NCI-H1694 treated with DMSO at 0.1 percent for 48 hours (cell line): ENCODE data around the gene WIPF3.
A peak's percentile ranks its signal among the peaks of the same experiment; 100 is the strongest.
"Not testable (repeated sequence)": the region's sequence is repeated elsewhere in the genome, so short reads cannot be mapped to it uniquely, and the experiment has no call there.

Experiments
- DNase-seq: peaks from one replicate; lab custom pipeline; 2025; lab: John Stamatoyannopoulos, UW

WIPF3 gene

DNA sequence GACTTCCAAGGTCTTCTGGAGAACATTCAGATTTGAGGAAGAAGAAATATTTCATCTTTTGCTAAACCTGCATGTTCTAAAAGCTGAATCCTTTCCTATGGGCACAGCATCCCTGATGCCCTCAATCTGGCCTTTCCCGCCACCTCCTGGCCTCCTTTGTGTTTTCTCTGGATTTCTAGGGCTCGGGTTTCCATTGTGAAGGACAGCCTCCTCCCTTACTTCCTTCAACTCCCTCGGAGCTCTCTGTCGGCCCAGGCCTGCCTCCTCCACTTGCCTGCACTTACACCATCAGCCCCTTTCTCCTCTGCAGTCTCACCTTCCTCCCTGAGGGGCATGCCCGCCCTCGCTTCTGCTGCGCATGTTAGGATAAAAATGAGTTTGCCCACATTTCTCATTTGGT, 75.4 kb downstream of the WIPF3 start:
- no peak for DNase-seq

DNA sequence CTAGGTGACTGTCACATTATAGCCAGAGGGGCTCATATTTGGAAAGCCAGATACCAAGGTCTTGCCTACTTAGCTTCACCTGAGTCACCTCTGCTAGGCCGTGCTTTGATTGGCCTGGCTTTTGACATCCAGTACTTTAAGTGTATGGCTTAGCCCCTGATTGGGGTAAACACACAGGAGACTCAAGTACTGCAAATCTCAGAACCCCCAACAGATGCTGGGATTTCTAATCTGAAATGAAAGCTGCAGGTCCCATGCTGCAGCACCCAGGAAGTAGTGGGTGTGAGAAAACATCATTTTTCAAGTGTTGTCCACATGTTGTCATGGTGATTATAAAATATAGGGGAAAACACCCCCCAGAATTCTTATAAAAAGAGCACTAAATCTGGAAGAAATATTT, 76.2 kb downstream of the WIPF3 start:
- DNase-seq, result no peak

DNA sequence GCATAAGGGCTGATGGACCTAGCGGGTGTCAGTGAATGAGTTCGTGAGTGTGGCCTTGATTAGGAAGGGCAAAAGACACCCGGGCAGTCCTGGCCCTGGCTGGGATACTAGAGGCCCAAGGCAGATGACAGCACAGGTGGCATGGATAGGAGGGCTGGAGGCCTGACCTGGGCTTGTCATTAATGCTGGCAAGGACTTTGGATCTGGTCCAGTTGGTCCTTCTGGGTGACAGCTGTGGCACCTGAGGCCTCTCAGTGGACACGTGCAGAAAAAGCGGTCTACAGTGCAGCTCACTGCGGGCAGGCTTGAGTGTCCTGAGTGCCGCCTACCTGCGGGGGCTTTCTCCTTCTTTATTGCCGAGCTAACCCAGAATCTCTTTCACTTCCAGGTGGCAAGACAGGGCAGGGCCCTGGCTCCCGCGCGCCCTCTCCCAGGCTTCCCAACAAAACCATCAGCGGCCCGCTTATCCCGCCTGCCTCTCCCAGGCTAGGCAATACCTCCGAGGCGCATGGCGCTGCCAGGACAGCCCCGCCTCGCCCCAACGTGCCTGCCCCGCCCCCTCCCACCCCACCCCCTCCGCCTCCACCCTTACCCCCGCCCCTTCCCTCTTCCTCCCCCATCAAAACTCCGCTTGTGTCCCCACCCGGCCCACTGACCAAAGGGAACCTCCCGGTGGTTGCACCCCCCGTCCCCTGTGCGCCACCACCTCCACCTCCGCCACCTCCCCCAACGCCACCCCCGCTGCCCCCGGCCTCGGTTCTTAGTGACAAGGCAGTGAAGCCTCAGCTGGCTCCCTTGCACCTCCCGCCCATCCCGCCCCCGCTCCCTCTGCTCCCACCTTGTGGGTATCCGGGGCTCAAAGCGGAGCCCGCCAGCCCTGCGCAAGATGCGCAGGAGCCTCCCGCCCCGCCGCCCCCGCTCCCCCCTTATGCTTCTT, 77.4 kb downstream of the WIPF3 start:
- no peak for DNase-seq

DNA sequence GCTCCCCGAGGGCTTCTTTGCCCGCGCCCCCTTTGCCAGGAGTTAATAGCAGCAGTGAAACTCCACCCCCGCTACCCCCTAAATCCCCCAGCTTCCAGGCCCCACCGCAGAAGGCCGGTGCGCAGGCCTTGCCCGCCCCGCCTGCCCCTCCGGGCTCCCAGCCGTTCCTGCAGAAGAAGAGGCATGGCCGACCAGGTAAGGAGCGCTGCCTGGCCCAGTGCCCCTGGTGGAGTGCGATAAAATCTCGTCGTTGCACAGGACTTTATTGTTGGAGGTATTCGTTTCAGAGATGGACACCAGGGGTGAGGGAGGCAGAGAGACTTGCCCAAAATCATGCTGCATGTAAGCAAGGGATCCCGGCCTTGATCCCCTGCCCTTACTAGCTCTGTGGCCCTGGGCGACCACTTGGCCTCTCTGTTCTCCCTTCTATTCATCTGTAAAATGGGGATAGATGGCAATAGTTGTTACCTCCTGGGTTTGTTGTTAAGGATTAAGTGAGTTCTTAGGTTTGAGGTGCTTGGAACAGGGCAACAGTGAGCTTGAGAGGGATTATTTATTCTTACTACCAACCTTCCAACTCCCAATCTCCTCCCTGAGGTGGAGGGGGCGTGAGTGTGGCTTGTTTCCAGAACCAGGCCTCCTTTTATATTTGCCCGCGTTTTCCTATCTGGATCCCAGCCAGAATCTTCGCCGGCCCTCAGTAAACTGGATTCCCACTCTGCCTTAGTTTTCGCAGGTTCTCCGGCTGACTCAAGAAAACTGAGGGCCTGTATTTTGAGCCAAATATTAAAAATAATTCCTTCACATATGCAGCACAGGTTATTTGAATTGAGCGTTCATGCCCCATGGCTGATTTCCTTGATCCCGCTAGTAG, 78.3 kb downstream of the WIPF3 start:
- no peak for DNase-seq

DNA sequence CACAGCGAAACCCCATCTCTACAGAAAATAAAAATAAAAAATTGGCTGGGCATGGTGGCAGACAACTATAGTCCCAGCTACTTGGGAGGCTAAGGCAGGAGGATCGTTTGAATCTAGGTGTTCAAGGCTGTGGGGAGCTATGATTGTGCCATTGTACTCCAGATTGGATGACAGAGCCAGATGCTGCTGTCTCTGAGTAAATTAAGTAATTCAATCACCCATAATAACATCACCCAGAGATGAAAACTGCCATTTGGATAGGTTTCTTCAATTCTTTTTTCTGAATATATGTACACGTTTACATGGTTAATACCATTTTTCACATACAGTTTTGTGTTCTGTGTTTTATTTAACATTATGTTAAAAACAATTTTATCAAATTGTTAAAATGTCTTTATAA, 79.3 kb downstream of the WIPF3 start:
- DNase-seq, result peak; percentile 16

DNA sequence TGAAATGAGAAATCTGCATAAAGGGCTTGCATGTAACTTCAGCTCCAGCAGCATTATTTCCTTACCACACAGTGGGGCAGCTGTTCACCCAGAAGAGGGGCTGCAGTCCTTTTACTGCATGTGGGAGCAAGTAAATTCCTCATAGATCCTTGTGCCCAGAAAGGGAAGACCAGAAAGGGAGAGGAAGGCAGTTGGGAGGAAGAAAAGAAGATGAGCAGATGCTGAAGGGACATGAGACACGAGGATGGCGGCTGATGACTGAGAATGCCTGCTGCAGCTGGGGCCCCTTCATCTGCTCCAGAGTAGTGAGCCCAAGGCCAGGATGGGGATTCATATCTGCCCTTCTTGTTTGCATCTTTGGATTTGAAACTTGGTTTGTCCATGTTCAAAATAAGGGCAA, 80.5 kb downstream of the WIPF3 start:
- no peak for DNase-seq

DNA sequence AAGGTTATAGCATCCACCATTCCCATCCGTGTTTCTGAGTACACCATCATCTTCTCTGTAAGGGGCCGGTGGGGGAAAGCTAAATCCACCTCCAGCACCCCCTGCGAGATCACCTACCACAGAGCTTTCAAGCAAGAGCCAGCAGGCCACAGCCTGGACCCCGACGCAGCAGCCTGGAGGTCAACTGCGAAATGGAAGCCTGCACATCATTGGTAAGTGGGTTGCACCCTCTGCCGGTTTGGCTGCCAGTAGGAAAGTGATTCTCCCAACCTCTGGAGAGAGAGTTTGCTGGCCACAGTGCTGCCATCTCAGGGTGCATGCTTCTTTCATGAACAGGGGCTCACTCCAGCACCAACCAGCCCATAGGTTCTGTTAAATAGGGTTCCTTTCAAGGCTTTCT, 81.7 kb downstream of the WIPF3 start:
- no peak for DNase-seq

DNA sequence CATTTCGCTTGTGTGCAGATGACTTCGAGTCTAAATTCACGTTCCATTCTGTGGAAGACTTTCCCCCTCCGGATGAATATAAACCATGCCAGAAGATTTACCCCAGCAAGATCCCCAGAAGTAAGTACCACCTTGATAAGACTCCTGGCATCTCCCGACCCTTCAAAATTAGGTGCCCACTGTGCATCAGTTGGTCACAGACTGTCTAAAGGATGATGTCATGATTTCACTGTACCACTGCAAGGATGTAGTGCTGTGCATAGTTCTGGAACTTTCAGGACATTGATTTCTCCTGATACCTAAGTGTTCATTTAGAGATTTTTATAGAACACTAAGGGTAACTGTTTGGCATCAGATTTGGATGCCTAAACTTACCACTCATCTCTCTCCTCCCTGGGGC, 83.0 kb downstream of the WIPF3 start:
- DNase-seq, result no peak

DNA sequence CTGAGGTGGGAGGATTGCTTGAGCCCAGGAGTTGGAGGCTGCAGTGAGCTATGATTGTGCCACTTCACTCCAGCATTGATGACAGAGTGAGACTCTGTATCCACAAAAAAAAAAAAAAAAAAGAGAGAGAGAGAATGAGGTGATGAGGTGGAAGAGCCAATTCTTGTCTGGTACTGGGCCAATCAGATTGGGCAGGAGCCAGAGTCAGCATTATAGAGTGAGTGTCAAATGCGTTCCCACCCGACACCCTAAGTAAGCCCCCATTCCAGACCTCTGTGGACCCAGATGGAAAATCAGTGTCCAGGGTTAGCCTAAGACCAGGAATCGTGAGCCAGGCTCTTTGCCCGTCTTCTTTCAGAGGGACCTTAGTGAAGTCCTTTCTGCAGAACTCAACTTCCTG, 83.9 kb downstream of the WIPF3 start:
- no peak for DNase-seq

DNA sequence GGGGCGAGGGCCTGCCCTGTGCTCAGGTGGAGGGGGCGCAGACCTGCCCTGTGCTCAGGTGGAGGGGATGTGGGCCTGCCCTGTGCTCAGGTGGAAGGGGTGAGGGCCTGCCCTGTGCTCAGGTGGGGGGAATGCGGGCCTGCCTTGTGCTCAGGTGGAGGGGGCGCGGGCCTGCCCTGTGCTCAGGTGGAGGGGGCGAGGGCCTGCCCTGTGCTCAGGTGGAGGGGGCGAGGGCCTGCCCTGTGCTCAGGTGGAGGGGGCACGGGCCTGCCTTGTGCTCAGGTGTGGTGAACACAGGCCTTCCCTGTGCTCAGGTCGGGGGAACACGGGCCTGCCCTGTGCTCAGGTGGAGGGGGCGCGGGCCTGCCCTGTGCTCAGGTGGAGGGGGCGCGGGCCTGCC, 84.5 kb downstream of the WIPF3 start:
- not testable (repeated sequence) for DNase-seq

DNA sequence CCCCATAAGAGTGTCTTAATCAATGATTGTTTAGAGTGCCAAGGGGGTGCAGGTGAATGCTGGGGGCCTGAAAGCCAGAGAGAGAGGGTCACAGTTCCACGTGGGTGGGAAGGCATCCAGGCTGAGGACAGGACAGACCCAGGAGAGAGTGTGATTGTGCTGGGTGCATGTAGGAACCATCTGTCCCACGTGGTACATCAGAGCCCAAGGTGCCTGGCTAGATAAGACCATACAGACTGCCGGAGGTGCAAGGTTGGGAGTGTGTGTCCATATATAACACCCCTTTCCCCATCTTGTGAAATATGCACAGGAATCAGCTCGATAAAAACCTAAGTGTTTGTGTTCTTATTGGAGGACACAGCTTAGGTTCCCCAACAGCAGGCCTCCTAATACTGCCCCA, 85.5 kb downstream of the WIPF3 start:
- DNase-seq, result no peak

DNA sequence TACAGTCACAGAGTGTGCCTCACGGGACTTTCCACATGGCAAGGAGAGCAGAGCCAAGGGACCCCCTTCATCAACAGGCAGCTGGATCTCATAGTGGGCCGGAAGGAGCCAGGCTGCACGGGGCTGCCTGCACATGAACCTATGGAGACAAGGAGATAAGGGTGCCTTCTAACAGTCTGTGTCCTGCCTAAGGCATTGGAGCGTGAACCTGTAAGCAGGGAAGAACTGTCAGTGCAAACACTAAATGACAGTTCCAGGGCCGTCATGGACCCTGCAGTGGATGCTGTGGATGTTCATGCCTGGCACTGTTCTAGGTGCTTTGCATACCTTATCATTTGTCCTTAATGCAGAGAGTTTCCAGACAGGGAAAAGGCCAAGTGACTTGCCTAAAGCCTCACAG, 85.9 kb downstream of the WIPF3 start:
- no peak for DNase-seq

DNA sequence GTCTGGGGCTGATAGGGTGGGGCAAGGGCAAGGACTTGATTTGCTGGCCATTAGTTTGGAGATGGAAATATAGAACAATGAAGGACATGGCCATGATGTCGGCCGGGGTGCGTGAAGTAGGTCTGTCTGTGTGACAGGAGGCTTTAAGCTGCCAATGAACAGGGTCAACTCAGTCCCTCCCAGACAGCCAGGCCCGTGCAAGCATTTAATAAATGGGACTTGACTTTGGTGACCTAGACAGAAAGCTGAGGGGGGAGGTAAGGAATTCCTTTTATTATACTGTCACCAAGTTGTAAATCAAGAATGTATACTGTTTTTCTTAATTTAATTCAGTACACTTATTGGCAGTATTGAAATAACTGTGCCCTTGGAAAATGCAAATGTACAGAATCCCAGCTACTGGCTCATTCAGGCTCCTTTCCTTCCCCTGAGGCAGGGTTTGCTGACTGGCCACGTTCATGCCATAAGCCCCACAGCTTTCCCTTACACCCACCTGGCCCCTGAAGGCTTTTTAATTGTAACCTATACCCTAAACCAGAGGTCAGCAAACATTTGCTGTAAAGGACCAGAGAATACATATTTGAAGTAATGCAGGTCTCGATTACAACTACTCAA, 87.2 kb downstream of the WIPF3 start:
- DNase-seq, result no peak

DNA sequence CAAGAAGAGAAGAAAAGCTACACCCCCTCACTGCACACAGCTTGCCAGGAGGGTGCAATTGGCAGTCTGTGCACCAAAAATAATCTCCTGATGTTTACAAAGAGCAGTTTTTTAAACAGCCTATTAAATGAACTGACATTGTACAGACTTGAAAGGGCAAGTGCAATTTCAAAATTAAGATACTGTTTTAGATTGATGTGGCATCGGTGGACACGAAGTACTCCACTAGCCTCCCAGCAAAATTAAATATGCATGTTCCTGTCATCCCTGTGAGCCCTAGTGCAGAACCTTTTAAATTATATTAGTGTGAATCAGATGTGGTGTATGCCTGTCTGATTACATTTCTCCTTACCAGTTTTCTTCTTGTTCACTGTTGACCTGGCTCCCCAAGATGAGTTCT, 87.9 kb downstream of the WIPF3 start:
- DNase-seq, result peak; percentile 3

DNA sequence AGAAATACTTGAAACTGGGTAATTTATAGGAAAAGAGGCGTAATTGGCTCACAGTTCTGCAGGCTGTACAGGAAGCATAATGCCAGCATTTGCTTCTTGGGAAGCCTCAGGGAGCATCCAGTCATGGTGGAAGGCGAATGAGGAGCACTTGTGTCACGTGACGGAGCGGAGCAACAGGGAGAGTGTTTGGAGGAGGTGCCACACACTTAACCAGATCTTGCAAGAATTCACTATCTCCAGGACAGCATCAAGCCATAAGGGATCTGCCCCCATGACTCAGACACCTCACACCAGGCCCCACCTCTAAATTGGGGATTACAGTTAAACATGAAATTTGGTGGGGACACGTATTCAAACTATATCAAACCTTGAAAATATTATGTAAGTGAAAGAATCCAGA, 89.3 kb downstream of the WIPF3 start:
- DNase-seq, result no peak

DNA sequence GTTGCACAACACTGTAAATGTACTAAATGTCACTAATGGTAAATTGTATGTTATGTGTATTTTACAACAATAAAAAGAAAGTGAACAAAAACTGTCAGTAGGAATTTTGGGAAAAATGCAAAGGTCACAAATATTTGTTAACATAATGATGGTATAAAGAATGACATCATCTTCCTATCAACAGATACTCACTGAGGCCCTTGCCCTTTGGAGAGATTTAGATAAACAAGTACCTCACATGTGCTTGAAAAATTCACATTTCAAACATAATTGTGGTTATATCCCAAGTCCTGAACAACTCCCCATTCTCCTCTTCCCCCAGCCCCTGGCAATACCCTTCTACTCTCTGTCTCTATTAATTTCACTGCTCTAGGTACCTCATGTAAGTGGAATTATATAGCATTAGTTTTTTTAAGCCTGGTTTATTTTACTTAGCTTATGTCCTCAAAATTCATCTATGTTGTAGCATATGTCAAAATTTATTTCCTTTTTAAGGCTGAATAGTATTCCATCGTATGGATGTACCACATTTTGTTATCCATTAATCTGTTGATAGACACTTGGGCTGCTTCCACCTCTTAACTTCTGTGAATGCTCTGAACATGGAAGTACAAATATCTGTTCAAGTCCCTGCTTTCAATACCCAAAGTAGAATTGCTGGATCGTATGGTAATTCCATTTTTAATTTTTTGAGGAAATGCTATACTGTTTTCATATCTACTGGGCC, 90.5 kb downstream of the WIPF3 start:
- DNase-seq, result no peak

DNA sequence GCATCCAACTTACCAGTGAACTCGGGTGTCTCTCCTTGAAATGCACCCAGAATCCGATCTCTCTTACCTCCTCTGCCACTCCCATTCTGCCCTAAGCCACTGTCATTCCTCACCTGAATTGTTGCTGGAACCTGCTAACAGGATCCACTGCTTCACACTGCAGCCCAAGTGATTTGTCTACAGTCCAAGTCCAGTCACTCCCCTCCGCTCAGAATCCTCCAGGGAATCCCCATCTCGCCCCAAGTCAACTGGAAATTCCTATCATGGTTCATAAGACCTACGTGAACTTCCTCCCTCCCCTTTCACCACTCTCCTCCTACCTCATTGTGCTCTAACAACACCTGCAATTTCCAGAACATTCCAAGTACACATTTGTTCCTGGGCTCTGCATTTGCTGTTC, 92.0 kb downstream of the WIPF3 start:
- DNase-seq, result no peak

DNA sequence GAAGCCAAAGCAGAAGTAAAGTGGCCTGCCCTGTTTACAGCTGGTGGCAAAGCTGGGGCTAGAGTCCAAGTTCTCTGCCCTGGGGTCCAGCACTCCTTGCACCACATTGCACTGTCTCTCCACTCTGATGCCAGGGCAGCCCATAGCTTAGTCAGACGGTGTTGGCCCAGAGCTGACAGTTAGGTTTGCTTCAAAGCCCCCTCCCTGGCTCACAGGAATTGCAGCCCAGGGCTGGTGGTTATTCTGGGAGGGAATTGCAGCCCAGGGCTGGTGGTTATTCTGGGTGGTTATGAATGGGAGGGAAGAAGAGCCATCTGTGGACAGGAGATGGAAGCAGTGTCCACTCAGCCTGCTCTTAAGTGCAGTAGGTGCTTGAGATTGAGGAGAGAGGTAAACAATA, 94.4 kb downstream of the WIPF3 start:
- no peak for DNase-seq

DNA sequence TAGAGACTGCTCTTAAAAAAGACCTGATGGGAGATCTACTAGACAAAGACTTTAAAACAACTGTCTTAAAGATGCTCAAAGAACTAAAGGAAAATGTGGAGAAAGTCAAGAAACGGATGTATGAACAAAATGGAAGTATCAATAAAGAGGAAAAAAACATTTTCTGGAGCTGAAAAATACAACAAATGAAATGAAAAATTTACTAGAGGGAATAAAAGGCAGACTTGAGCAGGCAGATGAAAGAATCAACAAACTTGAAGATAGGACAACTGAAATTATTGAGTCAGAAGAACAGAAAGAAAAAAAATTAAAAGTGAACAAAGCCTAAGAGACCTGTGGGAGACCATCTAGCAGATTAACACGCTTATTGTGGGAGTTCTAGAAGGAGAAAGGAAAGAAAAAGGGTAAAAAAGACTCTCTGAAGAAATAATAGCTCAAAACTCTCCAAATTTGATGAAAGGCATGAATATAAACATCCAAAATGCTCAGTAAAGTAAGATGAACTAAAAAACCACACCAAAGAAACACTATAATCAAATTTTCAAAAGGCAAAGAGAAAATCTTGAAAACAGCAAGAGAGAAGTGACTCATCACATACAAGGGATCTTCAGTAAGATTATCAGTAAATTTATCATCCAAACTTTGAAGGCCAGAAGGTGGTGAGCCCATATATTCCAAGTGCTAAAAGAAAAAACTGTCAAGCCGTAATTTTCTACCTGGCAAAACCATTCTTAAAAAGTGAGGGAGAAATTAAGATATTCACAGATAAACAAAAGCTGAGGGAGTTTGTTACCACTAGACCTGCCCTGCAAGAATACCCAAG, 100.1 kb downstream of the WIPF3 start:
- no peak for DNase-seq

DNA sequence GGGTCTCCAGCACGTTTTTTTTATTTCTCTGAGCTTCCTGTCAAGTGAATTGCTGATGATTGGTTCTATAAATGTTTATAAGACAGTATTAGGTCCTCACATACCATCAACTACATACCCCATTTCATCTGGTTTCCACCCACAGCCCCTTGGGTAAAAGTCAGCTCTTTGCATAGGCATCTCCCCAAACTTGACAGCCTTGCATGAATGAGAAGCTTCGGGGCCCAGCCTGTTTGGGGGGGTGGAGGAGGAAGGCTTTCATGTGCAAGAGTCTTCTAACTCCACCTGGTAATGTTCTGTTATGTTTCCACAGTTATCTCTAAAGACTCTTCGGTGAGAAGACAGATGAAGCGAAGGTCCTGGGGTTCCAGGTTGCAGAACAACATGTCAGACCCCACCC, 107.9 kb downstream of the WIPF3 start:
- DNase-seq, result no peak
